Measurements from ENCODE around the gene AK4. TPM values are rescaled to one million over a fixed set of nuclear protein-coding genes. Genes with fewer than 3 reads are reported as not detected.

The AK4 gene
- polyA plus RNA-seq, 3 donors, result 4.3 to 9.9 (median 6.7) TPM

GRCh38 chr1:65243491-65243890 is 95.5 kb downstream of the AK4 start:
- no peaks in the 10 kb centered on the region for H3K27me3 ChIP-seq (ENCODE audit: control insufficient read depth in 2 of 2, insufficient read depth in 2 of 2, low read length in 2 of 2)
- Mint-ChIP-seq H3K4me3 (peak overlapping the region in 1 of 2 donors; percentile 58), H3K27me3 (ENCODE audit: low read depth in 3 of 3) (peaks cover 0 to 2% (median 1%) of the 10 kb centered on the region in 3 donors), H3K4me1 (peaks cover 20% of the 10 kb centered on the region), H3K9me3 (peaks cover 0 to 6% (median 2%) of the 10 kb centered on the region in 7 donors), H3K36me3 (no peaks in the 10 kb centered on the region), H3K27ac (peak overlapping the region in 1 of 7 donors; percentile 9)
- no peak overlapping the region for H3K4me3 ChIP-seq (replicated peaks in 1 of 3; ENCODE audit: low read depth in 2 of 3, low read length in 3 of 3)
- no peak overlapping the region for H2AFZ ChIP-seq (ENCODE audit: insufficient read depth, low read depth, low read length, poor library complexity, severe bottlenecking)
- WGBS (ENCODE audit: insufficient coverage), result no CpG with 5 or more reads among the region's 3 CpGs
- H3K4me2 ChIP-seq (replicated peaks; ENCODE audit: extremely low read depth, low read length, poor library complexity, severe bottlenecking), result no peak overlapping the region
- H3K79me2 ChIP-seq (ENCODE audit: insufficient read depth, low read length), result no peaks in the 10 kb centered on the region
- H3K9ac ChIP-seq (ENCODE audit: insufficient read depth, low read length, poor library complexity, severe bottlenecking), result no peak overlapping the region
- DNase-seq, result peak; percentile 26 to 73 (median 37)
- no peaks in the 10 kb centered on the region for H4K20me1 ChIP-seq (ENCODE audit: insufficient read depth, low read length)
- no peak for TF ChIP-seq CTCF (IDR thresholded peaks at IDR 0.05)
- intact Hi-C loops (cut with micrococcal nuclease), result loop anchor here in 1 of 2 donors (10.0 kb wide), 1 partner anchor 181 kb away; the partner anchor contains the start of genes LEPR and LEPROT
- no peaks in the 10 kb centered on the region for H3K36me3 ChIP-seq (replicated peaks in 1 of 2; ENCODE audit: control insufficient read depth in 1 of 2, insufficient read depth in 2 of 2, low read length in 2 of 2)
- no peak overlapping the region for H3K27ac ChIP-seq (ENCODE audit: low read depth in 1 of 2, low read length in 2 of 2)
- peaks cover 18 to 20% of the 10 kb centered on the region in 2 donors for H3K4me1 ChIP-seq (ENCODE audit: control insufficient read depth in 1 of 2, insufficient read depth in 2 of 2, low read length in 2 of 2)
- no peaks in the 10 kb centered on the region for H3K9me3 ChIP-seq (replicated peaks in 1 of 2; ENCODE audit: control insufficient read depth in 1 of 2, insufficient read depth in 1 of 2, low read length in 2 of 2)

GRCh38 chr1:65245295-65245694 is 97.3 kb downstream of the AK4 start:
- no peaks in the 10 kb centered on the region for H3K36me3 ChIP-seq (replicated peaks in 1 of 2; ENCODE audit: control insufficient read depth in 1 of 2, insufficient read depth in 2 of 2, low read length in 2 of 2)
- no peak overlapping the region for H3K4me3 ChIP-seq (replicated peaks in 1 of 3; ENCODE audit: low read depth in 2 of 3, low read length in 3 of 3)
- Mint-ChIP-seq H3K9me3 (peaks cover 0 to 11% (median 2%) of the 10 kb centered on the region in 7 donors), H3K36me3 (no peaks in the 10 kb centered on the region), H3K27me3 (ENCODE audit: low read depth in 3 of 3) (peaks cover 0 to 1% (median 0%) of the 10 kb centered on the region in 3 donors), H3K4me3 (no peak overlapping the region), H3K27ac (no peak overlapping the region), H3K4me1 (peaks cover 35% of the 10 kb centered on the region)
- DNase-seq, result no peak
- no peaks in the 10 kb centered on the region for H3K27me3 ChIP-seq (ENCODE audit: control insufficient read depth in 2 of 2, insufficient read depth in 2 of 2, low read length in 2 of 2)
- no peak overlapping the region for H3K27ac ChIP-seq (ENCODE audit: low read depth in 1 of 2, low read length in 2 of 2)
- H3K9me3 ChIP-seq (replicated peaks in 1 of 2; ENCODE audit: control insufficient read depth in 1 of 2, insufficient read depth in 1 of 2, low read length in 2 of 2), result peaks cover 0 to 2% of the 10 kb centered on the region in 2 donors
- no peak for TF ChIP-seq CTCF (IDR thresholded peaks at IDR 0.05)
- H3K9ac ChIP-seq (ENCODE audit: insufficient read depth, low read length, poor library complexity, severe bottlenecking), result no peak overlapping the region
- H3K4me2 ChIP-seq (replicated peaks; ENCODE audit: extremely low read depth, low read length, poor library complexity, severe bottlenecking), result no peak overlapping the region
- intact Hi-C loops (cut with micrococcal nuclease), result loop anchor here in 1 of 2 donors (10.0 kb wide), 1 partner anchor 180 kb away; the partner anchor contains the start of genes LEPR and LEPROT
- peaks cover 32 to 38% of the 10 kb centered on the region in 2 donors for H3K4me1 ChIP-seq (ENCODE audit: control insufficient read depth in 1 of 2, insufficient read depth in 2 of 2, low read length in 2 of 2)
- no peaks in the 10 kb centered on the region for H3K79me2 ChIP-seq (ENCODE audit: insufficient read depth, low read length)
- no peaks in the 10 kb centered on the region for H4K20me1 ChIP-seq (ENCODE audit: insufficient read depth, low read length)
- H2AFZ ChIP-seq (ENCODE audit: insufficient read depth, low read depth, low read length, poor library complexity, severe bottlenecking), result no peak overlapping the region

Data from CD14-positive monocyte (primary cell).